ENCODE data around the gene ELFN1. TPM values are rescaled to one million over a fixed set of nuclear protein-coding genes. Genes with fewer than 3 reads are reported as not detected.

Gene ELFN1
- total and polyA plus RNA-seq, 2 donors (not counting 3 experiments of a cell fraction or from before 2014, with no cell fraction given), result 0.37 to 1.0 TPM

GRCh38 chr7:1721047-1721690, 51.1 kb downstream of the ELFN1 start:
- CTCF ChIA-PET, result interaction anchor here (1.1 kb wide), 1 partner anchor 57 kb away, joined by 3 read pairs; no protein-coding TSS in a partner anchor
- POLR2A ChIA-PET, result no interaction called here
- intact Hi-C loops (cut with micrococcal nuclease) (no loop called here), dilution Hi-C loops (cut with MboI; ENCODE audit: extremely low pct_ligation_motif_present, low sequenced_read_pairs) (no loop called here)
- H3K79me2 ChIP-seq (ENCODE audit: control insufficient read depth, insufficient read depth, low read length), result no peaks in the 10 kb centered on the region
- DNase-seq (ENCODE audit: low read depth, low spot score) (no peak), FAIRE-seq (no peak)
- H3K27me3 ChIP-seq (ENCODE audit: control insufficient read depth in 2 of 2, insufficient read depth in 2 of 2, low read length in 2 of 2), result no peaks in the 10 kb centered on the region
- H3K9me1 ChIP-seq (replicated peaks; ENCODE audit: control insufficient read depth, extremely low read depth, insufficient read depth, low read length), result no peaks in the 10 kb centered on the region
- H3K9me3 ChIP-seq (replicated peaks; ENCODE audit: control insufficient read depth, insufficient read depth, low read length), result no peaks in the 10 kb centered on the region
- TF ChIP-seq MAX (IDR thresholded peaks at IDR 0.05; ENCODE audit: insufficient read depth, insufficient read length) (no peak), JUN (IDR thresholded peaks at IDR 0.05; ENCODE audit: borderline replicate concordance, insufficient read depth, insufficient read length, low read depth) (no peak)
- H4K20me1 ChIP-seq (replicated peaks; ENCODE audit: control insufficient read depth, extremely low read depth, insufficient read depth, low read length), result no peaks in the 10 kb centered on the region
- H3K4me1 ChIP-seq (ENCODE audit: control insufficient read depth, extremely low read depth, insufficient read depth, low read length), result no peaks in the 10 kb centered on the region
- H3K4me2 ChIP-seq (ENCODE audit: insufficient read depth, low read length), result no peak overlapping the region
- H3K4me3 ChIP-seq (replicated peaks in 1 of 3; ENCODE audit: insufficient read depth in 1 of 3, low read depth in 1 of 3, low read length in 3 of 3), result no peak overlapping the region
- no peak overlapping the region for H3K9ac ChIP-seq (replicated peaks; ENCODE audit: extremely low read depth, insufficient read depth, low read length)
- no peak overlapping the region for H2AFZ ChIP-seq (ENCODE audit: low read depth, low read length)
- no peaks in the 10 kb centered on the region for H3K36me3 ChIP-seq (ENCODE audit: control insufficient read depth in 2 of 2, extremely low read depth in 1 of 2, insufficient read depth in 2 of 2, low read length in 2 of 2)
- no TSS peak for BruUV-seq (replicated peaks)
- no peak overlapping the region for H3K27ac ChIP-seq (ENCODE audit: insufficient read depth, low read depth, low read length)

- no peaks in the 10 kb centered on the region for H3K4me1 ChIP-seq (ENCODE audit: control insufficient read depth, extremely low read depth, insufficient read depth, low read length)
- ChIA-PET POLR2A (no interaction called here), CTCF (no interaction called here)
- no peak overlapping the region for H3K9ac ChIP-seq (replicated peaks; ENCODE audit: extremely low read depth, insufficient read depth, low read length)
- dilution Hi-C loops (cut with MboI; ENCODE audit: extremely low pct_ligation_motif_present, low sequenced_read_pairs) (no loop called here), intact Hi-C loops (cut with micrococcal nuclease) (no loop called here)
- no peaks in the 10 kb centered on the region for H3K27me3 ChIP-seq (ENCODE audit: control insufficient read depth in 2 of 2, insufficient read depth in 2 of 2, low read length in 2 of 2)
- H3K79me2 ChIP-seq (ENCODE audit: control insufficient read depth, insufficient read depth, low read length), result no peaks in the 10 kb centered on the region
- H3K9me1 ChIP-seq (replicated peaks; ENCODE audit: control insufficient read depth, extremely low read depth, insufficient read depth, low read length), result no peaks in the 10 kb centered on the region
- H2AFZ ChIP-seq (ENCODE audit: low read depth, low read length), result no peak overlapping the region
- no peak overlapping the region for H3K27ac ChIP-seq (ENCODE audit: insufficient read depth, low read depth, low read length)
- no peak for DNase-seq (ENCODE audit: low read depth, low spot score)
- no peaks in the 10 kb centered on the region for H3K36me3 ChIP-seq (ENCODE audit: control insufficient read depth in 2 of 2, extremely low read depth in 1 of 2, insufficient read depth in 2 of 2, low read length in 2 of 2)
- no peak overlapping the region for H3K4me3 ChIP-seq (replicated peaks in 1 of 3; ENCODE audit: insufficient read depth in 1 of 3, low read depth in 1 of 3, low read length in 3 of 3)
- FAIRE-seq, result no peak
- H3K4me2 ChIP-seq (ENCODE audit: insufficient read depth, low read length), result no peak overlapping the region
- no TSS peak for BruUV-seq (replicated peaks)
- H3K9me3 ChIP-seq (replicated peaks; ENCODE audit: control insufficient read depth, insufficient read depth, low read length), result no peaks in the 10 kb centered on the region
- TF ChIP-seq JUN (IDR thresholded peaks at IDR 0.05; ENCODE audit: borderline replicate concordance, insufficient read depth, insufficient read length, low read depth), result no peak
- TF ChIP-seq MAX (IDR thresholded peaks at IDR 0.05; ENCODE audit: insufficient read depth, insufficient read length), result no peak
- no peak for TF ChIP-seq POLR2AphosphoS5 (IDR thresholded peaks at IDR 0.05; ENCODE audit: insufficient read depth, low read depth, low read length)
- TF ChIP-seq POLR2A (IDR thresholded peaks at IDR 0.05; ENCODE audit: low read depth, low read length), result no peak
- no peak for TF ChIP-seq CTCF (IDR thresholded peaks at IDR 0.05; ENCODE audit: extremely low read depth in 1 of 2, insufficient read depth in 1 of 2, low read depth in 1 of 2, low read length in 2 of 2)
- no peak for TF ChIP-seq MYC (IDR thresholded peaks at IDR 0.05; ENCODE audit: low read depth, low read length)
- TF ChIP-seq FOS (IDR thresholded peaks at IDR 0.05; ENCODE audit: borderline replicate concordance, insufficient read depth, low read length), result no peak
- TF ChIP-seq GATA2 (IDR thresholded peaks at IDR 0.05; ENCODE audit: insufficient read depth, insufficient read length, low read depth, low read length), result no peak
- TF ChIP-seq EZH2 (IDR thresholded peaks at IDR 0.05; ENCODE audit: borderline replicate concordance, low read depth, low read length, severe bottlenecking), result no peak
- no peaks in the 10 kb centered on the region for H4K20me1 ChIP-seq (replicated peaks; ENCODE audit: control insufficient read depth, extremely low read depth, insufficient read depth, low read length)
Observed at GRCh38 chr7:1723254-1723653, 53.2 kb downstream of the ELFN1 start.

Data from endothelial cell of umbilical vein (primary cell).